OCI-LY3 (cell line): ENCODE results near the gene CACNA1G.

ENCODE experiments used
- CTCF ChIP-seq: fragments of 200-600, 300-600 bp; sonication (generic); IDR thresholded peaks from 2 replicates; pipeline ENCODE4 v1.5.1; 2014; ENCODE audit warnings: antibody characterized with exemption, low read length, low read depth
- EZH2phosphoT487 ChIP-seq: fragments of 200-600 bp; shearing (Covaris generic); IDR thresholded peaks from 2 replicates; pipeline ENCODE4 v1.6.1; 2018; ENCODE audit warnings: antibody characterized with exemption, mixed run types, low read depth

- TF ChIP-seq CTCF, result no peak
- no peak for TF ChIP-seq EZH2phosphoT487
Measured at GRCh38 chr17:50663812-50664374, 103.4 kb downstream of the CACNA1G start.
